Body of pancreas (tissue), 4 donors: ENCODE measurements around the gene ELK1. TPM values are rescaled to one million over a fixed set of nuclear protein-coding genes. Genes with fewer than 3 reads are reported as not detected.

ENCODE experiments used
- ATAC-seq: fragments of 150-250 bp; one replicate; pipeline ENCODE4 v1.9.1; 2016
- DNase-seq, 4 donors: peaks; one replicate each; pipeline ENCODE4 v3.0.0-alpha.2; 2019
- H3K27ac ChIP-seq, 4 donors: fragments of 200-600 bp; sonication (generic); 1 replicate in 3 of 4; 2 replicates in 1 of 4; pipeline versions ENCODE4 v1.5.1 to v1.6.1; 2016 to 2019; ENCODE audit warnings: mild to moderate bottlenecking in 1 of 4, mixed read lengths in 1 of 4, moderate library complexity in 1 of 4
- H3K27me3 ChIP-seq, 2 donors: fragments of 200-600 bp; sonication (generic); one replicate each; pipeline ENCODE4 v1.6.0; 2016; ENCODE audit warnings: mild to moderate bottlenecking in 1 of 2
- H3K36me3 ChIP-seq, 2 donors: fragments of 200-600 bp; sonication (generic); replicated peaks in 1 of 2; 2 replicates each; pipeline ENCODE4 v1.5.1; 2016; ENCODE audit warnings: low read depth in 2 of 2; ENCODE audit not compliant: insufficient read depth in 1 of 2
- H3K4me1 ChIP-seq: fragments of 200-600 bp; sonication (generic); one replicate; pipeline ENCODE4 v1.6.0; 2016
- H3K4me3 ChIP-seq, 2 donors: fragments of 200-600 bp; sonication (generic); 1 replicate in 1 of 2; 2 replicates in 1 of 2; pipeline ENCODE4 v1.5.1; 2016 to 2019
- H3K9me3 ChIP-seq, 3 donors: fragments of 200-600 bp; sonication (generic); 1 replicate in 2 of 3; 2 replicates in 1 of 3; pipeline ENCODE4 v1.5.1; 2016
- CTCF ChIP-seq, 7 experiments: fragments of 450-650 bp in 4 of 7; fragments of 200-600 bp in 3 of 7; sonication (generic) in 3 of 7; IDR thresholded peaks; one replicate each; pipeline ENCODE4 v1.5.1; 2016 to 2019; ENCODE audit warnings: antibody characterized with exemption in 7 of 7
- POLR2A ChIP-seq, 3 donors: fragments of 450-650 bp; IDR thresholded peaks; one replicate each; pipeline ENCODE4 v1.6.1; 2016; ENCODE audit warnings: antibody characterized with exemption in 3 of 3, mild to moderate bottlenecking in 2 of 3
- WGBS, 2 donors: methylation state at CpG; one replicate each; pipeline ENCODE4 v1.1.5; 2017; 5-methylcytosine and 5-hydroxymethylcytosine counted together
- intact Hi-C: fragments of 100-400 bp; cut with DNase I; formaldehyde crosslinking; loops from one replicate; pipeline ENCODE4 v1.15.1; 2023
- total RNA-seq, 2 donors: library from RNA; depleted of rRNA; stranded (reverse); fragments of >200 nt; gene quantifications; one replicate each; pipeline ENCODE4 v1.1.0, GENCODE V29; 2016

Gene ELK1
- total RNA-seq, 2 donors from 2014 or later: 6.9 to 9.9 TPM

- Histone ChIP-seq H3K4me1 (no peaks in the 10 kb centered on the region), H3K4me3 (no peak overlapping the region), H3K36me3 (no peaks in the 10 kb centered on the region), H3K27ac (no peak overlapping the region), H3K9me3 (no peaks in the 10 kb centered on the region), H3K27me3 (no peaks in the 10 kb centered on the region)
- TF ChIP-seq POLR2A (IDR thresholded peaks at IDR 0.05): no peak
- TF ChIP-seq CTCF (IDR thresholded peaks at IDR 0.05): no peak
- ATAC-seq (no peak), DNase-seq (no peak)
- intact Hi-C loops: no loop called here
- WGBS, 2 donors: 74 to 89% methylated on average over 3 of the region's 3 CpGs
These were observed 53.1 kb downstream of the ELK1 start for GRCh38 chrX:47597222-47597621.

- DNase-seq (no peak), ATAC-seq (no peak)
- Histone ChIP-seq H3K27me3 (no peaks in the 10 kb centered on the region), H3K27ac (peak overlapping the region in 1 of 4 donors; percentile 30), H3K4me1 (no peaks in the 10 kb centered on the region), H3K4me3 (no peak overlapping the region), H3K36me3 (no peaks in the 10 kb centered on the region), H3K9me3 (no peaks in the 10 kb centered on the region)
- WGBS, 2 donors: 79% methylated on average over 2 of the region's 2 CpGs
- intact Hi-C loops: no loop called here
- TF ChIP-seq CTCF (IDR thresholded peaks at IDR 0.05): no peak
- TF ChIP-seq POLR2A (IDR thresholded peaks at IDR 0.05): no peak
These were observed 54.1 kb downstream of the ELK1 start for GRCh38 chrX:47596256-47596655.

GRCh38 chrX:47595716-47596251 lies 54.6 kb downstream of the ELK1 start:
- Histone ChIP-seq H3K27ac (peak overlapping the region in 2 of 4 donors; percentile 30 to 34), H3K36me3 (no peaks in the 10 kb centered on the region), H3K9me3 (no peaks in the 10 kb centered on the region), H3K4me1 (no peaks in the 10 kb centered on the region), H3K27me3 (no peaks in the 10 kb centered on the region), H3K4me3 (no peak overlapping the region)
- no peak for DNase-seq
- 13 to 33% methylated on average over 1 of the region's 1 CpG for WGBS, 2 donors
- no peak for TF ChIP-seq POLR2A (IDR thresholded peaks at IDR 0.05)
- TF ChIP-seq CTCF (IDR thresholded peaks at IDR 0.05): no peak
- peak; percentile 70 for ATAC-seq
- intact Hi-C loops: no loop called here

- intact Hi-C loops: no loop called here
- 49 to 63% methylated on average over 4 of the region's 4 CpGs for WGBS, 2 donors
- Histone ChIP-seq H3K4me3 (no peak overlapping the region), H3K27ac (no peak overlapping the region), H3K27me3 (no peaks in the 10 kb centered on the region), H3K4me1 (no peaks in the 10 kb centered on the region), H3K9me3 (no peaks in the 10 kb centered on the region), H3K36me3 (no peaks in the 10 kb centered on the region)
- TF ChIP-seq CTCF (IDR thresholded peaks at IDR 0.05): no peak
- no peak for TF ChIP-seq POLR2A (IDR thresholded peaks at IDR 0.05)
- ATAC-seq (no peak), DNase-seq (no peak)
These were observed 56.8 kb downstream of the ELK1 start for GRCh38 chrX:47593522-47593921.

- H3K27ac ChIP-seq: no peak overlapping the region
- H3K27me3 ChIP-seq: no peaks in the 10 kb centered on the region
- no peaks in the 10 kb centered on the region for H3K4me1 ChIP-seq
- no peak for ATAC-seq
- H3K9me3 ChIP-seq: no peaks in the 10 kb centered on the region
- DNase-seq: no peak
- H3K4me3 ChIP-seq: no peak overlapping the region
- intact Hi-C loops: no loop called here
- no peaks in the 10 kb centered on the region for H3K36me3 ChIP-seq
- WGBS, 2 donors: 72 to 96% methylated on average over 2 to 3 of the region's 5 CpGs
- TF ChIP-seq POLR2A (IDR thresholded peaks at IDR 0.05) (no peak), CTCF (IDR thresholded peaks at IDR 0.05) (no peak)
These were observed 59.4 kb downstream of the ELK1 start for GRCh38 chrX:47590984-47591383.
